HG02884 (cell line): ENCODE data around the gene NCAPG2.
"Not testable (repeated sequence)": the region's sequence is repeated elsewhere in the genome, so short reads cannot be mapped to it uniquely, and the experiment has no call there.

Experiments
- ATAC-seq: cut with Tn5 transposase; IDR thresholded peaks from one replicate; pipeline ENCODE4 v1.9.1; 2021; ENCODE audit warnings: mild to moderate bottlenecking, moderate library complexity; ENCODE audit not compliant: unreplicated experiment

Gene NCAPG2

GRCh38 chr7:158676906-158677305 lies 27.7 kb downstream of the NCAPG2 start:
- ATAC-seq, result no peak

- no peak for ATAC-seq
Observed at GRCh38 chr7:158676171-158676840, 28.3 kb downstream of the NCAPG2 start.

GRCh38 chr7:158672975-158673374 lies 31.6 kb downstream of the NCAPG2 start:
- ATAC-seq, result no peak

- ATAC-seq, result not testable (repeated sequence)
Observed at GRCh38 chr7:158668086-158668485, 36.5 kb downstream of the NCAPG2 start.

- not testable (repeated sequence) for ATAC-seq
Observed at GRCh38 chr7:158666966-158667678, 37.5 kb downstream of the NCAPG2 start.

GRCh38 chr7:158666401-158666800 lies 38.2 kb downstream of the NCAPG2 start:
- ATAC-seq, result no peak

GRCh38 chr7:158664406-158664805 lies 40.2 kb downstream of the NCAPG2 start:
- no peak for ATAC-seq

- ATAC-seq, result no peak
Observed at GRCh38 chr7:158663428-158663741, 41.2 kb downstream of the NCAPG2 start.

- ATAC-seq, result no peak
Observed at GRCh38 chr7:158662610-158663427, 41.8 kb downstream of the NCAPG2 start.

- no peak for ATAC-seq
Observed at GRCh38 chr7:158658475-158658874, 46.1 kb downstream of the NCAPG2 start.

GRCh38 chr7:158657189-158657746 lies 47.3 kb downstream of the NCAPG2 start:
- ATAC-seq, result no peak

- ATAC-seq, result peak; percentile 97
Observed at GRCh38 chr7:158655931-158656441, 48.6 kb downstream of the NCAPG2 start.

- ATAC-seq, result no peak
Observed at GRCh38 chr7:158655507-158655906, 49.1 kb downstream of the NCAPG2 start.

GRCh38 chr7:158651968-158652565 lies 52.5 kb downstream of the NCAPG2 start:
- ATAC-seq, result no peak

GRCh38 chr7:158650821-158651225 lies 53.8 kb downstream of the NCAPG2 start:
- no peak for ATAC-seq

- no peak for ATAC-seq
Observed at GRCh38 chr7:158649279-158649678, 55.3 kb downstream of the NCAPG2 start.

GRCh38 chr7:158648787-158649186 lies 55.8 kb downstream of the NCAPG2 start:
- no peak for ATAC-seq

- no peak for ATAC-seq
Observed at GRCh38 chr7:158648168-158648567, 56.4 kb downstream of the NCAPG2 start.

GRCh38 chr7:158647475-158647792 lies 57.2 kb downstream of the NCAPG2 start:
- ATAC-seq, result no peak

- no peak for ATAC-seq
Observed at GRCh38 chr7:158646766-158647474, 57.7 kb downstream of the NCAPG2 start.
